GM12878 (cell line): Measurements from ENCODE around the gene CDY2B.
"Not testable (repeated sequence)": the region's sequence is repeated elsewhere in the genome, so short reads cannot be mapped to it uniquely, and the experiment has no call there.

Source experiments
- TCF12 ChIP-seq: IDR thresholded peaks from 2 replicates; pipeline ENCODE4 v1.6.1; 2011; ENCODE audit warnings: low read depth, mild to moderate bottlenecking, low read length
- TF ChIP-seq, protein P1 (sequence below), 3 experiments: IDR thresholded peaks in 2 of 3; conservative IDR thresholded peaks in 1 of 3; 2 replicates each; pipeline ENCODE4 v1.5.1; 2011; ENCODE audit warnings: low read depth in 3 of 3, low read length in 3 of 3, mild to moderate bottlenecking in 3 of 3, control low read depth in 2 of 3, moderate library complexity in 2 of 3, inconsistent platforms in 1 of 3, mixed read lengths in 1 of 3; ENCODE audit not compliant: control insufficient read depth in 2 of 3, insufficient read depth in 1 of 3; ENCODE audit errors: extremely low read depth in 1 of 3

DNA sequence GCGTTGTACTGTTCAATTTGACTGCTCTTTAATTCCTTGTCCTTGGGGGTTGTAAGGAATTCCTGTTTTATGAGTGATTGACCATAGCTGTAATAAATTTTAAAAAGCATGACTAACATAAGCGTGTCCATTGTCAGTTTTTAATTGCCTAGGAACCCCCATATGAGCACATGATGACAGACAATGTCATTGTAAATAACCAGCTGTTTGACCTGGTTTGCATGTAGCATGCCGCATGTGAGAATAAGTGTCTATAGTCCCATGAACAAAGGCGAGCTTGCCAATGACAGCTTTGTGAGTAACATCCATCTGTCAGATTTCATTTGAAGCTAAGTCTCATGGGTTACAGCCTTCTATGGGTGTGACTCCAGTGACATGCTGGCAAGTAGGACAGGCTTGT, 30.9 kb downstream of the CDY2B start:
- TF ChIP-seq, protein P1, sequence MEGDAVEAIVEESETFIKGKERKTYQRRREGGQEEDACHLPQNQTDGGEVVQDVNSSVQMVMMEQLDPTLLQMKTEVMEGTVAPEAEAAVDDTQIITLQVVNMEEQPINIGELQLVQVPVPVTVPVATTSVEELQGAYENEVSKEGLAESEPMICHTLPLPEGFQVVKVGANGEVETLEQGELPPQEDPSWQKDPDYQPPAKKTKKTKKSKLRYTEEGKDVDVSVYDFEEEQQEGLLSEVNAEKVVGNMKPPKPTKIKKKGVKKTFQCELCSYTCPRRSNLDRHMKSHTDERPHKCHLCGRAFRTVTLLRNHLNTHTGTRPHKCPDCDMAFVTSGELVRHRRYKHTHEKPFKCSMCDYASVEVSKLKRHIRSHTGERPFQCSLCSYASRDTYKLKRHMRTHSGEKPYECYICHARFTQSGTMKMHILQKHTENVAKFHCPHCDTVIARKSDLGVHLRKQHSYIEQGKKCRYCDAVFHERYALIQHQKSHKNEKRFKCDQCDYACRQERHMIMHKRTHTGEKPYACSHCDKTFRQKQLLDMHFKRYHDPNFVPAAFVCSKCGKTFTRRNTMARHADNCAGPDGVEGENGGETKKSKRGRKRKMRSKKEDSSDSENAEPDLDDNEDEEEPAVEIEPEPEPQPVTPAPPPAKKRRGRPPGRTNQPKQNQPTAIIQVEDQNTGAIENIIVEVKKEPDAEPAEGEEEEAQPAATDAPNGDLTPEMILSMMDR (IDR thresholded peaks at IDR 0.05 in 2 of 3, conservative IDR thresholded peaks at IDR 0.05 in 1 of 3; ENCODE audit: control insufficient read depth in 2 of 3, extremely low read depth in 1 of 3, insufficient read depth in 1 of 3, low read depth in 3 of 3, low read length in 3 of 3): not testable (repeated sequence)
- not testable (repeated sequence) for TF ChIP-seq TCF12
